DND-41 (cell line): ENCODE data around the gene KIT.

Experiments
- ATAC-seq: fragments of 200-7000 bp; cut with Tn5 transposase; 3 replicates; pipeline ENCODE4 v1.9.1; 2021; ENCODE audit warnings: low read depth; ENCODE audit not compliant: insufficient read depth
- DNase-seq: peaks from one replicate; pipeline ENCODE4 v3.0.0-alpha.2; 2020
- H2AFZ ChIP-seq: 2 replicates; pipeline ENCODE4 v1.6.0; 2012; ENCODE audit warnings: low read depth, low read length
- H3K27ac ChIP-seq: 2 replicates; pipeline ENCODE4 v1.5.1; 2012; ENCODE audit warnings: low read length, inconsistent platforms
- H3K27me3 ChIP-seq: fragments of 200-600 bp; sonication (generic); 2 replicates; pipeline ENCODE4 v1.6.0; 2012; ENCODE audit warnings: low read length, mild to moderate bottlenecking, inconsistent platforms; ENCODE audit not compliant: insufficient read depth, poor library complexity
- H3K36me3 ChIP-seq: 2 replicates; pipeline ENCODE4 v1.5.1; 2012; ENCODE audit warnings: low read length, inconsistent platforms; ENCODE audit not compliant: insufficient read depth
- H3K4me1 ChIP-seq: 2 replicates; pipeline ENCODE4 v1.5.1; 2012; ENCODE audit warnings: mild to moderate bottlenecking, low read length; ENCODE audit not compliant: insufficient read depth
- H3K4me2 ChIP-seq: 2 replicates; pipeline ENCODE4 v1.6.0; 2012; ENCODE audit warnings: mild to moderate bottlenecking, moderate library complexity, low read length, inconsistent platforms; ENCODE audit not compliant: insufficient read depth
- H3K4me3 ChIP-seq, 2 experiments: fragments of 200-600 bp in 1 of 2; shearing (Covaris generic) in 1 of 2; 2 replicates each; pipeline ENCODE4 v1.5.1; 2012 to 2016; ENCODE audit warnings: inconsistent platforms in 2 of 2, low read length in 2 of 2, mild to moderate bottlenecking in 2 of 2, low read depth in 1 of 2, moderate library complexity in 1 of 2
- H3K79me2 ChIP-seq: 2 replicates; pipeline ENCODE4 v1.6.0; 2012; ENCODE audit warnings: low read length, inconsistent platforms; ENCODE audit not compliant: insufficient read depth
- H3K9ac ChIP-seq: 2 replicates; pipeline ENCODE4 v1.6.0; 2012; ENCODE audit warnings: low read depth, mild to moderate bottlenecking, inconsistent platforms, low read length, moderate library complexity
- H3K9me3 ChIP-seq: 2 replicates; pipeline ENCODE4 v1.5.1; 2012; ENCODE audit warnings: low read length, moderate library complexity, mild to moderate bottlenecking, inconsistent platforms; ENCODE audit not compliant: insufficient read depth, severe bottlenecking
- H4K20me1 ChIP-seq: 2 replicates; pipeline ENCODE4 v1.6.0; 2012; ENCODE audit warnings: low read length; ENCODE audit not compliant: insufficient read depth
- EZH2 ChIP-seq: IDR thresholded peaks from 3 replicates; pipeline ENCODE4 v1.6.1; 2012; ENCODE audit warnings: borderline replicate concordance, low read depth, mild to moderate bottlenecking, moderate library complexity, low read length, inconsistent platforms; ENCODE audit not compliant: severe bottlenecking
- TF ChIP-seq, protein P1 (sequence below): IDR thresholded peaks from 2 replicates; pipeline ENCODE4 v1.5.1; 2012; ENCODE audit warnings: borderline replicate concordance, low read length, moderate library complexity, mild to moderate bottlenecking; ENCODE audit not compliant: poor library complexity, severe bottlenecking; ENCODE audit errors: extremely low read depth

KIT gene

DNA sequence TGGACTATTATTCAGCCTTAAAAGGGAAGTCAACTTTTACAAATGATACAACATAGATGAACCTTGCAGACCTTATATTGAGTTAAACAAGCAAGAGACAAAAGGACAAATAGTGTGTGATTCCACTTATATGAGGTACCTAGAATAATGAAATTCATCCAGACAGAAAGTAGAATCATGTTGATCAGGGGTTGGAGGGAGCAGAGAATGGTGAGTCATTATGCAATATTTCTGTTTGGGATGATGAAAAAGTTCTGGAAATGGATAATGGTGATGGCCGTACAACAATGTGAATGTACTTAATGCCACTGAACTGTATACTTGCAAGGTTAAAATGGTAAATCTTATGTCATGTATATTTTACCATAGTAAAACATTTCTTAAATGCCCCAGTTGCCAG lies 22.1 kb downstream of the KIT start:
- no peaks in the 10 kb centered on the region for H3K79me2 ChIP-seq
- no peaks in the 10 kb centered on the region for H3K36me3 ChIP-seq
- H4K20me1 ChIP-seq = no peaks in the 10 kb centered on the region
- no peak overlapping the region for H2AFZ ChIP-seq
- no peak overlapping the region for H3K27ac ChIP-seq
- no peak for DNase-seq
- H3K27me3 ChIP-seq = no peaks in the 10 kb centered on the region
- no peaks in the 10 kb centered on the region for H3K4me1 ChIP-seq
- ATAC-seq = no peak
- H3K9ac ChIP-seq = no peak overlapping the region
- no peak overlapping the region for H3K4me2 ChIP-seq
- no peak overlapping the region for H3K4me3 ChIP-seq
- H3K9me3 ChIP-seq = no peaks in the 10 kb centered on the region
- TF ChIP-seq EZH2 = no peak
- TF ChIP-seq, protein P1, sequence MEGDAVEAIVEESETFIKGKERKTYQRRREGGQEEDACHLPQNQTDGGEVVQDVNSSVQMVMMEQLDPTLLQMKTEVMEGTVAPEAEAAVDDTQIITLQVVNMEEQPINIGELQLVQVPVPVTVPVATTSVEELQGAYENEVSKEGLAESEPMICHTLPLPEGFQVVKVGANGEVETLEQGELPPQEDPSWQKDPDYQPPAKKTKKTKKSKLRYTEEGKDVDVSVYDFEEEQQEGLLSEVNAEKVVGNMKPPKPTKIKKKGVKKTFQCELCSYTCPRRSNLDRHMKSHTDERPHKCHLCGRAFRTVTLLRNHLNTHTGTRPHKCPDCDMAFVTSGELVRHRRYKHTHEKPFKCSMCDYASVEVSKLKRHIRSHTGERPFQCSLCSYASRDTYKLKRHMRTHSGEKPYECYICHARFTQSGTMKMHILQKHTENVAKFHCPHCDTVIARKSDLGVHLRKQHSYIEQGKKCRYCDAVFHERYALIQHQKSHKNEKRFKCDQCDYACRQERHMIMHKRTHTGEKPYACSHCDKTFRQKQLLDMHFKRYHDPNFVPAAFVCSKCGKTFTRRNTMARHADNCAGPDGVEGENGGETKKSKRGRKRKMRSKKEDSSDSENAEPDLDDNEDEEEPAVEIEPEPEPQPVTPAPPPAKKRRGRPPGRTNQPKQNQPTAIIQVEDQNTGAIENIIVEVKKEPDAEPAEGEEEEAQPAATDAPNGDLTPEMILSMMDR = no peak

- Histone ChIP-seq H3K36me3 (no peaks in the 10 kb centered on the region), H3K9ac (no peak overlapping the region), H3K4me1 (no peaks in the 10 kb centered on the region), H3K79me2 (no peaks in the 10 kb centered on the region), H2AFZ (no peak overlapping the region), H3K27ac (no peak overlapping the region), H4K20me1 (no peaks in the 10 kb centered on the region), H3K27me3 (no peaks in the 10 kb centered on the region), H3K4me2 (no peak overlapping the region), H3K9me3 (no peaks in the 10 kb centered on the region), H3K4me3 (no peak overlapping the region)
- ATAC-seq (no peak), DNase-seq (peak; percentile 15)
- TF ChIP-seq EZH2 = no peak
- TF ChIP-seq, protein P1 = peak; percentile 47
These were observed 26.0 kb downstream of the KIT start for GRCh38 chr4:54683616-54684346.

GRCh38 chr4:54685810-54686209 lies 28.1 kb downstream of the KIT start:
- Histone ChIP-seq H3K4me2 (no peak overlapping the region), H2AFZ (no peak overlapping the region), H4K20me1 (no peaks in the 10 kb centered on the region), H3K4me3 (no peak overlapping the region), H3K79me2 (no peaks in the 10 kb centered on the region), H3K9ac (no peak overlapping the region), H3K36me3 (no peaks in the 10 kb centered on the region), H3K27me3 (no peaks in the 10 kb centered on the region), H3K27ac (no peak overlapping the region), H3K4me1 (no peaks in the 10 kb centered on the region), H3K9me3 (no peaks in the 10 kb centered on the region)
- ATAC-seq (no peak), DNase-seq (no peak)
- TF ChIP-seq, protein P1 = no peak
- no peak for TF ChIP-seq EZH2
